ENCODE results near the gene GAMT.
A peak's percentile ranks its signal among the peaks of the same experiment; 100 is the strongest.

Gene GAMT

DNA sequence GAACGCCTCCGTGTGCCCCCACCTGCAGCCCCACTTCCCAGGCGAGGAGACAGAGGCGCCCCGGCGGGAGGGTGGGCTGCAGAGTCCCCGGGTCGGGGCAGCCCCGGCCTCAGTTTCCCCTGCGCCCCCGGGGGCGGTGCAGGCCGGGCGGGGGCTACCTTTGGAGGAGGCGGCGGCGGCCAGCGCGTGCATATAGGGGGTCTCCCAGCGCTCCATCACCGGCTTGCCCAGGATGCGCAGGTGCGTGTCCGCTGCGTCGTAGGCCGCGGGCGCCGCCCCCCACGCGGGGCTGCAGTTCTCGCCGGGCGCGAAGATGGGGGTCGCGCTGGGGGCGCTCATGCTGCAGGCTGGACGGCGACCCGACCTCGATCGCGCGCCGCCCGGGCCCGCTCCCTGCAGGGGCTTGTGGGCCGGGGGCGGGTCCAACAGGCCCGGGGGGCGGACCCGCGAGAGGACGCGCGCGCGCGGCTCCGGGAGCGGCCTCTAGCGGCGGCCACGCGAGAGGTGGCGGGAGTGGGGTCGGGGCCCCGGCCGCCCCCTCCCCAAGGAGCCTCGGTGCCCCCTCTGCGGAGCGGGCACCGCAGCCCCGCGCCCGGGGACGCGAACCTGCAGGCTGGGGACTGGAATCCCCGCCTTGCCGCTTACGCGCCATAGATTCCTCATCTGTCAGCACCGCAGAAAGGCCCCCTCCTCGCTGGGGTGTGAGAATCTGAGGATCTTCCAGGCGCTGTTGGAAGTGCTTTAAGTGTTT is at the start of gene GAMT:
TSS of gene GAMT (minus strand) at position 405 of the 751 bp plus-strand sequence. CDS start at position 339, 66 bp downstream.
- DNase-seq = peak; percentile 39

GRCh38 chr19:1449467-1450442 is 48.4 kb upstream of the GAMT start, which contains the start of gene APC2:
Gene APC2, plus strand, starts transcription at chr19:1450121. Its CDS starts 2,881 bp downstream, at chr19:1453002.
- peak; percentile 68 for DNase-seq

DNA sequence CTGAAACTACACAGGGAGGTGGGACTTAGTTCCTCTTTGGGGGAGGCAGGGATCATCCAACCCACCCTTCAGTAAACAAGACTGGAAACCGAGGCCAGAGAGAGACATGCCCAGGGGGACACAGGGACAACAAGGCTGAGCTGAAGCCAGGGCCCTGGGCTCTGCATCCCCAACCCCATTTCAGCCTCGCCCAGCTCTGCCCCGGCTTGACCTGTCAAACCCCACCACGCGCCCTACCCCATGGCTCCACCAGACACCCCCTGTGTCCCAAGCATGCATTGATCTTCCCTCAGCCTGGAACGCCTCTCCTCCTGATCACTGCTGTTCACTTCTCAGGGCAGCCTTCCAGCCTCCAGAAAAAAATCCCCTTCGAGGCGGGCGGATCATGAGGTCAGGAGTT is 46.6 kb upstream of the GAMT start:
- no peak for DNase-seq

DNA sequence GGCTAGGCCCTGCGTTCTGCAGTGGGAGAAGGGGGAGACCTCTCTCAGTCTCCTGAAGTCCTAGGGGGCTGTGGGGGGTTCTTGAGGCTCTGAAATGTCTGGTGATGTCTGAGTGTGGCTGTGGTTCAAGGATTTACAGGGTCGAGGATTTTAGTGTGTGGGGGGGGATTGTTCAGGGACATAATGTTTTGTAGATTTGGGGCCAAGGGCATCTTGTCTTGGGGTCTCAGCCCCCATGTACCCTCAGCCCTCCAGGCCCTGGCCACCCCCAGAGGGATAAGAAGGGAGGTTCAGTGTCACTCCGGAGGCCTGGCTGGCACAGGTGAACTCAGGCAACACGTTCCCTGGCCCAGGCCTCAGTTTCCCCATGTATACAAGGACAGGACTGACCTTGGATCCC is 46.2 kb upstream of the GAMT start:
- DNase-seq = no peak

DNA sequence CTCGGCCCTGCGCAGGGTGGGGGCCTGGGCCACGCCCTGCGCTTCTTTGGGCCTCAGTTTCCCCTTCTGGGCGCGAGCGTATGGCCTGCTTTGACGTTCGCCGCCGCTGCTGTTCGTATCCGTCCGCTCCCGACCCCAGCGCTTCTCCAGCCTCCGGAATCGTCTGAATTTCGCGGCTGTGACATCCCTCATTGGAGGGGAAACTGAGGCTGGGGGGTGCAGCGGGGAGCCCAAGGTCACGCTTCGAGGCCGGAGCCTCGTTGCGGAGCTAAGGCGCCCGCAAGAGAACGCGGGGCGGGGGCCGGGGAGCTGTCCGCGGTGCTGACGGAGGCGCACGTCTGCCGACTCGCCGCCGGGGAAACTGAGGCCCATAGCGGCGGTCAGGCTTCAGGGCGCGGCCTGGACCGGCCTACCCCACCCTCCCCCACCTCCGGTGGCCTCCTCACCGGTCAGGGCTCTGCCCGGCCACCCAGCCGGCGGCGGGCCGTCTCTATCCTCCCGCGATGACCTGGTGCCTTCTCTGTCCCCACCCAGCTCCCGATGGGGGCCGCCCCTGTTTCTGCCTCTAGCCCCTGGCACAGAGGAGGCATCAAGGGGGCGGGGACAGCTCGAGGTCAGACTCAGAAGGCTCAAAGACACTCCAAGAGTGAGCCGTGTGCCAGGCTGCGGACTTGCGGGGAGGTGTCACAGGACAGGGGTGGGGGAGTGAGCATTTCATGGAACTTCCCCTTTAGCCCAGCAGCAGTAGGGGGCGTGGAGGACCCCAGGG is 45.6 kb upstream of the GAMT start:
- no peak for DNase-seq

GRCh38 chr19:1445932-1446712 is 44.8 kb upstream of the GAMT start:
- DNase-seq = no peak

DNA sequence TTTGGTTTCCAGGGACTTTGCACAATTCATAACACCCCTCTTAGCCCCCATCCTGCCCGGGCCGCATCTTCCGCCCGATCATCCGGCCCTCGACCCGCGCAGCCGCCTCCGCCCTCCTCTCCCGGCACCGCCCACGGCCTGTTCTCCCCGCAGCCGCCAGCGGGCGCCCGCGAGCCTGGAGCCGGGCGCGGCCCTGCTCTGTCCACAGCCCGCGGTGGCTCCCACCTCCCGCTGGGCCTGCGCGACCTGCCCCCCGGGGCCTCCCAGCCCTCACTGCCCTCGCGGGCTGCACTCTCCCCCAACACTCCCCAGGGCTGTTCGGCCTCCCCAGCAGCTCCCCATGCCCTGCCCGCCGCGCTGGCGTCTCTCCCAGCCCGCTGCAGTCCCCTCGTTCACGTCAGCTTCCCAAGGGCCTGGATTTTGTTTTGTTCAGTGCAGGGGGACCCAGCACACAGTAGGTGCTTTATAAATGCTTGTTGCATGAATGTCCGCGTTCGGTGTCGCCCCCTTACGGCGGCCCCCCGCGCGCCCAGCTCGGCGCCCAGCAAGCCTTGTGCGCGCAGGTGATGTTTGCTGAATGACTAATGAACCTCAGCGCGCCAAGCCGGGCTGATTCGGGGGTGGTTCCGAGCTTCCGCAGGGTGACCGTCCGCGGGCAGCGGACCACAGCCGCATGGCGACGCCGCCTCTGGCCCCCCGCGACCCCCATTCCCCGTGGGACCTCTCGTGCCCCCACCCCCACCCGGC is 44.0 kb upstream of the GAMT start:
- peak; percentile 54 for DNase-seq

DNA sequence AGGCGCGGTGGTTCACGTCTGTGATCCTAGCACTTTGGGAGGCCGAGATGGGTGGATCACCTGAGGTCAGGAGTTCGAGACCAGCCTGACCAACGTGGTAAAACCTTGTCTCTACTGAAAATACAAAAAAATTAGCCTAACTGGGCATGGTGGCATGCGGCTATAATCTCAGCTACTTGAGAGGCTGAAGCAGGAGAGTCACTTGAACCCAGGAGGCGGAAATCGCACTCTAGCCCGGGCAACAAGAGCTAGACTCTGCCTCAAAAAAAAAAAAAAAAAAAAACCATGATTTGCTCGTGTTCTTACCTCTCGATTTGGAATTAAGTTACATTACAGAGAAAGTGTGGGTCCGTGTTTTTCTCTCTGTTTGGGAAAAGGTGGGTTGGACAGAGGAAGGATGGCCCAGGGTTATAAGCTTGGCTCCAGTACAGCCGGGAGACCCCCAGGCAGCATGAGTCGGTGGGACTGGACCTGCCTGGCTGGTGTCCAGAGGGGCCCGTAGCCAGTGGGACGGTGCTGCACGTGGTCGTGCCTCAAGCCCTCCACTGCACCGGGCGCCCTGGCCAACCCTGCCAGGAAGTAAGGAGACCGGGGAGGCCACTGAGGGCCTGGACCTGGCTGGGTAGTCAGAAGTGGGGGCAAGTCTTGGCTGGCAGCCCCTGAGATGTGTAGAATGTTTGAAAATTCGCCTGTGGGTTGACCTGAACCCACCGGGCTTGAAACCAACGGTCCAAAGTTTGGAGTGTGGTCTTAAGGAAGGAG is 40.5 kb upstream of the GAMT start:
- DNase-seq = no peak

GRCh38 chr19:1441022-1441426 is 39.7 kb upstream of the GAMT start:
- no peak for DNase-seq

GRCh38 chr19:1440418-1440801 is 39.1 kb upstream of the GAMT start:
- no peak for DNase-seq

DNA sequence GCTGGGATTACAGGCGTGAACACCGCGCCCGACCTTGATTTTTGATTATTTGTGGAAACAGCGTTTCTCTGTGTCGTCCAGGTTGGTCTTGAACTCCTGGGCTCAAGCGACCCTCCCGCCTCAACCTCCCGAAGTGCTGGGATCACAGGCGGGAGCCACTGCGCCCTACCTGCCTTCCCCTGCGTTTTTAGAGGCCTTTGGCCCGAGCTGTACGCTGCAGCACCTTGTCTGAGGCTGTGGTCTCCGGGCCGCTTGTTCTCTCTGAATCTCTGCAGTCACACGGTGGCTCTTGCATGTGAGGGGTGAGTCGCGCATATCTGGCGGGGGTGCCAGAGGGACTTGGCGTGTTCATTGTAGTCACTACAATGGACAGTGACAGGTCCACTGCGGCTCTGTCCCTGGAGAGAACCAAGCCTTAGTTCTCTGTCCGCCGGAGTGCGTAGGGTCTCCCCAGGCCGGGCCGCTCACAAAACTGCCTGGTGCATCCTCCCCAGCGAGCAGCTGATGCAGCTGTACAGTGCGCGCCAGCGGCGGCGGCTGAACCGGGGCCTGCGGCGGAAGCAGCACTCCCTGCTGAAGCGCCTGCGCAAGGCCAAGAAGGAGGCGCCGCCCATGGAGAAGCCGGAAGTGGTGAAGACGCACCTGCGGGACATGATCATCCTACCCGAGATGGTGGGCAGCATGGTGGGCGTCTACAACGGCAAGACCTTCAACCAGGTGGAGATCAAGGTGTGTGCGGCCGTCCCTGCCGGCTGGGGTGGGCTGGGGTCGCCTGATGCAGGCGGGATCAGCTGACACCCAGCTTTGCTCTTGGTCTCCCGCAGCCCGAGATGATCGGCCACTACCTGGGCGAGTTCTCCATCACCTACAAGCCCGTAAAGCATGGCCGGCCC is 38.4 kb upstream of the GAMT start:
- peak; percentile 33 for DNase-seq

GRCh38 chr19:1438933-1439354 is 37.6 kb upstream of the GAMT start:
- no peak for DNase-seq

DNA sequence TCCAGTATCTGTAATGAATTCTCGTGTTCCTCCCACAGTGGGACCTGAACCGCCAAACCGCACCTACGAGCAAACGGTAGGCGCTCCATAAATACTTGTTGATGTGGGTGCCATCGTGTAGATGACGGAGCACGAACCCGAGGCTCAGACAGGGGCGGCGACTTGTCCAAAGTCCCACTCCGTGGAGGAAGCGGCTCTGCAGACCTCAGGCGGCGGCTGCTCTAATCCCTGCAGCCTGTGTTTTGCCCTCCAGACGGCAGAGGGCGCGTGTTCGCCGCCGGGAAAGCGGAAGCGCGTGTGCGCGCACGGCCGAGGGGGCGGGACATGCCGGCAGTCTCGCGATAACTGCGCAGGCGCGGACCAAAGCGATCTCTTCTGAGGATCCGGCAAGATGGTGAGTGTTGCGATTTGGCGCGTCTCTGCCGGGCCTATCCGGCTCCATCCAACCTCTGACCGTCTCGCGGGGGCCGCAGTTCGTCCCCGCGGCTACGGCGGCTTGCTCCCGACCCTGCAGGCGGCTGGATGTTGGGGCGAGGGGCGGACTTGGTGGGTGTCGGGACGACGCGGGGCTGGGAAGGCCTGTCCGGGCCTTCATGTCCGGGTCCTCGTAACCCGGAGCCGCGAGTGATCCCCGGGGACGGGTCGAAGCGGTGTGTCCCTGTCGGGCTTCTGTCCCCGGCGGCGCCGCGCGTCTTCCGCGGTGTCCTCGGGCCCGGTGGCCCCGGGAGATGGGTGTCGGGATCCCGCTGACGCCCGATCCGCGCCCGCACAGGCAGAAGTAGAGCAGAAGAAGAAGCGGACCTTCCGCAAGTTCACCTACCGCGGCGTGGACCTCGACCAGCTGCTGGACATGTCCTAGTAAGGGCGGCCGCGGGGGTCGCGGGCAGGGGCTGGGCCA is 36.9 kb upstream of the GAMT start, which contains the start of gene RPS15:
TSS of gene RPS15 (plus strand) at position 362 of the 898 bp plus-strand sequence. CDS start at position 392, 30 bp downstream.
- peak; percentile 93 for DNase-seq

GRCh38 chr19:1437609-1438008 is 36.3 kb upstream of the GAMT start:
- DNase-seq = no peak

- DNase-seq = no peak
Observed at GRCh38 chr19:1435378-1435989, 34.1 kb upstream of the GAMT start.

DNA sequence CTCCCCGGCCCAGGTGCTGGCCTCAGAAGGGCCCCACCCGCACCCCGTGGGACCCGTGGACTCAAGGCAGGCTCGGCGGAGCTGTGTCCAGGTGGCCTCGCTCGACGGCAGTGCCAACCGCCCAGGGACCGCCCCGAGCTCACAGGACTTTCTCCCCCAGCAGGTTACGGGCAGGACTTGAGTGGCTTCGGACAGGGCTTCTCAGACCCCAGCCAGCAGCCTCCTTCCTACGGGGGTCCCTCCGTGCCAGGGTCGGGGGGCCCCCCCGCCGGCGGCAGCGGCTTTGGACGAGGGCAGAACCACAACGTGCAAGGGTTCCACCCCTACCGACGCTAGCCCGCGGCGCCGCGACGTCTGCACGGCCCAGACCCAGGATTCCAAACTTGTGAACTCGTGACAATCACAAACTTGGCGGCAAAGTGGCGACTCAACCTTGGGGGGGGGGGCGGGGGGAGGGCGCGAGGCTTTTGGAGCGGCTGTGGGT is 33.3 kb upstream of the GAMT start:
- peak; percentile 25 for DNase-seq

DNA sequence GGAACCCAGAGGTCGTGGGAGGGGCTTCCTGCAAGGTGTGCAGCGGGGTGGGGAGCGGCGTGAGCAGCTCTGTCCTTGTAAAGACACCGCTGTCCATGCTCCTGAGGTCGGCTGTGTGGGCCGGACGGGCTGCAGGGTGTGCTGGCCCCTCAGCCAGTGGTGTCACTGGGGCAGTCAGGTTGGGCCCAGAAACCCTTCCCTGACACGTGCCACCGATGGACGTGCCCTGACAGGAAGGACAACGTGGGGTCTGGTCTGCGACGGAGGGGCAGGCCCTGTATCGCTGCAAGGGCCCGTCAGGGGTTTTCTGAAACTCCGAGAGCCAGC is 32.7 kb upstream of the GAMT start:
- no peak for DNase-seq

Data from fibroblast of skin of right biceps (primary cell).